Smooth muscle cell (in vitro differentiated cells): ENCODE measurements around the gene BFSP2. TPM values are rescaled to one million over a fixed set of nuclear protein-coding genes. Genes with fewer than 3 reads are reported as not detected.
A peak's percentile ranks its signal among the peaks of the same experiment; 100 is the strongest.

Experiments
- DNase-seq: peaks from one replicate; lab custom pipeline; 2025; ENCODE audit not compliant: unreplicated experiment; lab: John Stamatoyannopoulos, UW
- H2AFZ ChIP-seq: fragments of 200-600 bp; sonication (generic); 2 replicates; pipeline ENCODE4 v1.6.0; 2016; ENCODE audit warnings: antibody characterized with exemption, low read depth, mild to moderate bottlenecking
- H3F3A ChIP-seq: fragments of 200-600 bp; sonication (generic); 2 replicates; pipeline ENCODE4 v1.6.0; 2017; ENCODE audit warnings: antibody characterized with exemption, low read depth
- H3K27ac ChIP-seq: fragments of 200-600 bp; sonication (generic); 2 replicates; pipeline ENCODE4 v1.5.1; 2016; ENCODE audit warnings: low read depth, mild to moderate bottlenecking
- H3K27me3 ChIP-seq: fragments of 200-600 bp; sonication (generic); 2 replicates; pipeline ENCODE4 v1.6.1; 2016; ENCODE audit warnings: low read depth, mild to moderate bottlenecking
- H3K36me3 ChIP-seq: fragments of 200-600 bp; sonication (generic); 2 replicates; pipeline ENCODE4 v1.5.1; 2016; ENCODE audit warnings: low read depth
- H3K4me1 ChIP-seq: fragments of 200-600 bp; sonication (generic); 2 replicates; pipeline ENCODE4 v1.5.1; 2016; ENCODE audit warnings: low read depth
- H3K4me2 ChIP-seq: fragments of 200-600 bp; sonication (generic); 2 replicates; pipeline ENCODE4 v1.6.0; 2016; ENCODE audit warnings: mild to moderate bottlenecking
- H3K4me3 ChIP-seq: fragments of 200-600 bp; sonication (generic); 2 replicates; pipeline ENCODE4 v1.5.1; 2016; ENCODE audit warnings: mild to moderate bottlenecking
- H3K79me2 ChIP-seq: fragments of 200-600 bp; sonication (generic); 2 replicates; pipeline ENCODE4 v1.6.0; 2016; ENCODE audit warnings: low read depth, mild to moderate bottlenecking
- H3K9ac ChIP-seq: fragments of 200-600 bp; sonication (generic); 2 replicates; pipeline ENCODE4 v1.6.0; 2016; ENCODE audit warnings: low read depth
- H3K9me3 ChIP-seq: fragments of 200-600 bp; sonication (generic); replicated peaks from 2 replicates; pipeline ENCODE4 v1.5.1; 2016; ENCODE audit warnings: low read depth
- H4K20me1 ChIP-seq: fragments of 200-600 bp; sonication (generic); 2 replicates; pipeline ENCODE4 v1.6.0; 2016; ENCODE audit warnings: low read depth
- WGBS: methylation state at CpG from one replicate; pipeline ENCODE4 v1.1.7; 2016; ENCODE audit warnings: low lambda C conversion rate; 5-methylcytosine and 5-hydroxymethylcytosine counted together
- polyA plus RNA-seq: library from polyadenylated mRNA; unstranded; fragments of >200 nt; fragmentation: Nextera tagmentation; extraction: Ambion mirVana; gene quantifications from 2 replicates; pipeline ENCODE4 v1.2.1, GENCODE V29; 2016
- total RNA-seq: library from RNA; depleted of rRNA; stranded (reverse); fragments of >200 nt; gene quantifications from 2 replicates; pipeline ENCODE4 v1.2.3, GENCODE V29; 2014
- TF ChIP-seq, protein P1 (sequence below): fragments of 200-600 bp; sonication (generic); IDR thresholded peaks from 2 replicates; pipeline ENCODE4 v1.5.1; 2017; ENCODE audit warnings: borderline replicate concordance, mild to moderate bottlenecking, antibody characterized with exemption; ENCODE audit not compliant: insufficient read depth, poor library complexity, severe bottlenecking

BFSP2 gene
- total and polyA plus RNA-seq, 2 experiments from 2014 or later, result not detected

DNA sequence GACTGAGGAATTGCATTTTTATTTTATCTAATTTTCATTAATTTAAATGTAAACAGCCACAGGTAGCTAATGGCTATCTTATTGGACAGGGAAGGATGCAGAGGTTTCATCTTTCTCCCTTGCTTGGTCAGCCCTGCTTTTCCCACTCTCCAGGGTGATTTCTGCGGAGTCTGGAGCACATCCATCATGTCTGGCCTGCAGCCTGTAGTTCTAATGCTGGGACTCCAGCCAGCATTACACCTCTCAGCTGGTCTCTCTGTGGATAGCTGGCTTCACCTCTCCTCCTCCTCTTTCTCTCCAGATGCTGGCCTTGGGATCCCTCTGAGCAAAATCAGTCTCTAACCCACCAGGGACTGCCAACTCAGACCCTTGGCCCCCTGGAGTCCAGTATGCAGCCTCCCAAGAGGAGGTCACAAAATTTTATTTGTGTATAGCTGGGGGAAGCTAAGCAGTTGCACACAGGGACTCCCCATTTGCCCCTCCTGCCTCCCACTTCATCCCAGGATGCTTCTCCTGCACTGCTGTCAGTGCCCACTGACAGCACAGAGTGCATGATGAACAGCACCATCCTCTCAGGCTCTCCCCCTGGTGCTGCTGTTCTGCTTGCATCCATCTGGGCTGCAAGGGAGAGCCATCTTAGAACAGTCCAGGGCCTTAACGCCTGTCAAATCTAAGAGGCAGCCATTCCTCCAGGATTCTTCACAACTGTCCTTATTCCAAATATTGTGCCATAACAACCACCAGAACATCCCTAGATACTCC is 1.7 kb downstream of the BFSP2 start:
- Histone ChIP-seq H3K79me2 (no peaks in the 10 kb centered on the region), H3K9ac (no peak overlapping the region), H3F3A (no peaks in the 10 kb centered on the region), H3K27ac (no peak overlapping the region), H3K9me3 (no peaks in the 10 kb centered on the region), H3K36me3 (no peaks in the 10 kb centered on the region), H2AFZ (no peak overlapping the region), H3K4me3 (no peak overlapping the region), H3K4me1 (peaks cover 15% of the 10 kb centered on the region), H4K20me1 (no peaks in the 10 kb centered on the region), H3K27me3 (no peaks in the 10 kb centered on the region), H3K4me2 (no peak overlapping the region)
- TF ChIP-seq, protein P1, sequence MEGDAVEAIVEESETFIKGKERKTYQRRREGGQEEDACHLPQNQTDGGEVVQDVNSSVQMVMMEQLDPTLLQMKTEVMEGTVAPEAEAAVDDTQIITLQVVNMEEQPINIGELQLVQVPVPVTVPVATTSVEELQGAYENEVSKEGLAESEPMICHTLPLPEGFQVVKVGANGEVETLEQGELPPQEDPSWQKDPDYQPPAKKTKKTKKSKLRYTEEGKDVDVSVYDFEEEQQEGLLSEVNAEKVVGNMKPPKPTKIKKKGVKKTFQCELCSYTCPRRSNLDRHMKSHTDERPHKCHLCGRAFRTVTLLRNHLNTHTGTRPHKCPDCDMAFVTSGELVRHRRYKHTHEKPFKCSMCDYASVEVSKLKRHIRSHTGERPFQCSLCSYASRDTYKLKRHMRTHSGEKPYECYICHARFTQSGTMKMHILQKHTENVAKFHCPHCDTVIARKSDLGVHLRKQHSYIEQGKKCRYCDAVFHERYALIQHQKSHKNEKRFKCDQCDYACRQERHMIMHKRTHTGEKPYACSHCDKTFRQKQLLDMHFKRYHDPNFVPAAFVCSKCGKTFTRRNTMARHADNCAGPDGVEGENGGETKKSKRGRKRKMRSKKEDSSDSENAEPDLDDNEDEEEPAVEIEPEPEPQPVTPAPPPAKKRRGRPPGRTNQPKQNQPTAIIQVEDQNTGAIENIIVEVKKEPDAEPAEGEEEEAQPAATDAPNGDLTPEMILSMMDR, result no peak
- DNase-seq, result no peak
- WGBS, result 94% methylated on average over 2 of the region's 2 CpGs

DNA sequence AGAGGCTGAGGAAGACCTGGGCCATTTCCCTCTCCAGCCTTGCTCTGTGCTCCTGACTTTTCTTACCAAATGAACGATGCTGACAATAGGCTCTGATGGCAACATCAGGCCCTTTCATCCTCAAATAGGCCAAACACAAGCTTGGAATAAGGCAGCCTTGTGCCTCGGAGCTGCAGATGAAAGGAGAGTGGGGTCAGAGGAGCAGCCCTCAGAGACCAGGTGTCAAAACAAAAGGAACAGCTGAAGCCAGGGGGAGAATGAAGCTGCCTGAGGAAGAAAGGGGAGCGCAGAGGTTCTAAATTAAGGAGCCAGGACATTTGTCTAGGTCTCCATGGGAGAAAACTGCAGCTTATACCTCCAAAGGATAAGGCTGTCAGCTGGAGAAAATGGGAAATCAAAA is 5.1 kb downstream of the BFSP2 start:
- H2AFZ ChIP-seq, result no peak overlapping the region
- no peaks in the 10 kb centered on the region for H3K9me3 ChIP-seq
- 80% methylated on average over 3 of the region's 3 CpGs for WGBS
- no peaks in the 10 kb centered on the region for H3K36me3 ChIP-seq
- H3K9ac ChIP-seq, result no peak overlapping the region
- TF ChIP-seq, protein P1, result no peak
- H3K79me2 ChIP-seq, result no peaks in the 10 kb centered on the region
- no peak for DNase-seq
- no peaks in the 10 kb centered on the region for H4K20me1 ChIP-seq
- no peak overlapping the region for H3K27ac ChIP-seq
- peaks cover 21% of the 10 kb centered on the region for H3K4me1 ChIP-seq
- no peaks in the 10 kb centered on the region for H3F3A ChIP-seq
- no peak overlapping the region for H3K4me2 ChIP-seq
- no peaks in the 10 kb centered on the region for H3K27me3 ChIP-seq
- no peak overlapping the region for H3K4me3 ChIP-seq

- 60% methylated on average over 2 of the region's 2 CpGs for WGBS
These were observed 8.5 kb downstream of the BFSP2 start for GRCh38 chr3:133408366-133408765.

More at GRCh38 chr3:133408366-133408765, 8.5 kb downstream of the BFSP2 start:
- peak overlapping the region; percentile 58 for H3K4me2 ChIP-seq
- no peaks in the 10 kb centered on the region for H3K36me3 ChIP-seq
- no peaks in the 10 kb centered on the region for H4K20me1 ChIP-seq
- peak overlapping the region; percentile 9 for H3K9ac ChIP-seq
- no peaks in the 10 kb centered on the region for H3K79me2 ChIP-seq
- H3K27ac ChIP-seq, result peak overlapping the region; percentile 70
- H3K27me3 ChIP-seq, result no peaks in the 10 kb centered on the region
- no peak overlapping the region for H3K4me3 ChIP-seq
- peaks cover 31% of the 10 kb centered on the region for H3K4me1 ChIP-seq
- H3K9me3 ChIP-seq, result no peaks in the 10 kb centered on the region
- H3F3A ChIP-seq, result peaks cover 5% of the 10 kb centered on the region
- no peak for DNase-seq
- H2AFZ ChIP-seq, result no peak overlapping the region
- TF ChIP-seq, protein P1, result no peak
